ENCODE results near the gene CTSD. TPM values are rescaled to one million over a fixed set of nuclear protein-coding genes. Genes with fewer than 3 reads are reported as not detected.

CTSD gene
- total and polyA plus RNA-seq, 2 of the 8 experiments (the other 6 are each of a cell fraction or from before 2014, with no cell fraction given) = 169 to 173 TPM

DNA sequence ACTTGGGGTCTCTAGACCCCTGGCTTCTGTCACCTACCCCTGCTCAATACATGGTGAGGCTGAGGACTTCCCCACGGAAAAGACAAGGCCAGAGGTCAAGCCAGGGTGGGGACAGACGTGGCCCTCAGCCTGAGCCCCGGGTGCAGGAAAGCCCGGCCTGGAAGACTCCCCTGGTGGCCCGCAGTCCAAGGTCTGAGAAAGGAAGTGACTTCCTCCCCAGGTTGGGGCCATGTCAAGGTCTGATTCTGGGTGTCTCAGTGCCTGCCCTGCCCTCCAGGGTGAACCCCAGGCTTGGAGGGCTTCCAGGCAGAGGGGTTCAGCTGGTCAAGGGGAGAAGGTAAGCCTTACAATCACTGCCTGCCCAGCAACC, 3.9 kb downstream of the CTSD start:
- Histone ChIP-seq H3K23me2 (ENCODE audit: low read depth, low read length) (peaks cover 6% of the 10 kb centered on the region; the same call in 1 of the 2 replicates), H3K4me3 (ENCODE audit: extremely low read depth in 1 of 4, insufficient read depth in 2 of 4, low read depth in 3 of 4, low read length in 4 of 4) (no peak overlapping the region), H3K79me1 (ENCODE audit: low read depth, low read length) (0 out of 2 replicates have a peak, but pooled peaks cover 2% of the 10 kb centered on the region), H3K4me1 (replicated peaks in 1 of 4; ENCODE audit: control insufficient read depth in 3 of 4, insufficient read depth in 4 of 4, low read length in 3 of 4) (peaks cover 0 to 8% (median 5%) of the 10 kb centered on the region in 4 experiments; a peak in 5 of 7 replicates), H2BK120ac (replicated peaks; ENCODE audit: low read depth, low read length) (no peak overlapping the region), H3K79me2 (ENCODE audit: control insufficient read depth in 1 of 2, insufficient read depth in 2 of 2, low read length in 2 of 2) (peaks cover 0 to 12% of the 10 kb centered on the region in 2 experiments; a peak in 2 of 4 replicates), H3K9ac (replicated peaks in 1 of 4; ENCODE audit: extremely low read depth in 1 of 4, low read depth in 3 of 4, low read length in 3 of 4) (no peak overlapping the region), H3K18ac (ENCODE audit: extremely low read depth, low read length) (no peak overlapping the region), H3K27ac (ENCODE audit: low read depth, low read length) (no peak overlapping the region), H3K27me3 (replicated peaks in 1 of 4; ENCODE audit: control insufficient read depth in 3 of 4, extremely low read depth in 1 of 4, insufficient read depth in 3 of 4, low read length in 3 of 4) (no peaks in the 10 kb centered on the region), H4K20me1 (replicated peaks in 1 of 2; ENCODE audit: control insufficient read depth in 1 of 2, insufficient read depth in 2 of 2, low read length in 2 of 2) (peaks cover 4 to 12% of the 10 kb centered on the region in 2 experiments), H2AFZ (ENCODE audit: low read length) (no peak overlapping the region), H2BK12ac (ENCODE audit: low read depth, low read length) (no peak overlapping the region), H4K91ac (replicated peaks; ENCODE audit: insufficient read length, low read length) (no peak overlapping the region), H2AK5ac (ENCODE audit: low read depth, low read length) (no peak overlapping the region), H3K4me2 (ENCODE audit: insufficient read depth in 1 of 2, low read depth in 2 of 2, low read length in 2 of 2) (no peak overlapping the region), H3K23ac (ENCODE audit: insufficient read length) (no peak overlapping the region), H2BK20ac (ENCODE audit: low read length) (no peak overlapping the region), H4K5ac (ENCODE audit: insufficient read length, low read depth, low read length) (no peak overlapping the region), H3K36me3 (ENCODE audit: control insufficient read depth in 2 of 4, insufficient read depth in 4 of 4, low read length in 3 of 4) (peaks cover 0 to 21% (median 6%) of the 10 kb centered on the region in 4 experiments; a peak in 5 of 8 replicates), H2BK5ac (ENCODE audit: low read depth, low read length) (no peak overlapping the region), H3K56ac (replicated peaks; ENCODE audit: insufficient read length, low read depth, low read length) (no peak overlapping the region), H2BK15ac (ENCODE audit: low read length) (no peak overlapping the region), H3K4ac (replicated peaks; ENCODE audit: insufficient read length, low read depth, low read length) (no peak overlapping the region), H4K8ac (ENCODE audit: extremely low read depth, insufficient read depth, low read length) (no peak overlapping the region), H3K9me3 (ENCODE audit: insufficient read depth in 2 of 2, low read depth in 1 of 2, low read length in 1 of 2) (no peaks in the 10 kb centered on the region), H3K14ac (ENCODE audit: insufficient read length) (no peak overlapping the region)
- TF ChIP-seq NANOG (IDR thresholded peaks at IDR 0.05; ENCODE audit: insufficient read depth, low read depth, low read length, poor library complexity, severe bottlenecking) (no peak), TEAD4 (IDR thresholded peaks at IDR 0.05; ENCODE audit: low read depth, low read length) (no peak), POLR2AphosphoS5 (IDR thresholded peaks at IDR 0.05; ENCODE audit: low read depth, low read length) (no peak), KDM5A (IDR thresholded peaks at IDR 0.05; ENCODE audit: low read length) (no peak), SAP30 (IDR thresholded peaks at IDR 0.05; ENCODE audit: insufficient read depth, insufficient replicate concordance, low read length) (no peak), SP4 (IDR thresholded peaks at IDR 0.05; ENCODE audit: low read length) (no peak), EP300 (IDR thresholded peaks at IDR 0.05; ENCODE audit: borderline replicate concordance in 1 of 2, low read depth in 2 of 2, low read length in 2 of 2) (no peak)
- TF ChIP-seq, protein P1, sequence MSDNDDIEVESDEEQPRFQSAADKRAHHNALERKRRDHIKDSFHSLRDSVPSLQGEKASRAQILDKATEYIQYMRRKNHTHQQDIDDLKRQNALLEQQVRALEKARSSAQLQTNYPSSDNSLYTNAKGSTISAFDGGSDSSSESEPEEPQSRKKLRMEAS (IDR thresholded peaks at IDR 0.05) = no peak
- FAIRE-seq = no peak
- no peak for DNase-seq (ENCODE audit: low read depth in 1 of 2, low spot score in 2 of 2)
- ChIA-PET POLR2A (ENCODE audit: partially characterized antibody) (no interaction called here), CTCF (ENCODE audit: partially characterized antibody) (no interaction called here)
- 84% methylated on average over 5 of the region's 5 CpGs; no CpG with 5 or more reads in 1 of the 2 experiments for WGBS, 2 experiments (ENCODE audit: extremely low coverage in 1 of 2, insufficient coverage in 1 of 2, insufficient read length in 1 of 2, insufficient replicate concordance in 2 of 2, low coverage in 1 of 2, low lambda C conversion rate in 2 of 2, missing lambda C conversion rate in 1 of 2)
